Liver (tissue), 9 donors: ENCODE data around the gene SLC6A2. TPM values are rescaled to one million over a fixed set of nuclear protein-coding genes. Genes with fewer than 3 reads are reported as not detected.

ENCODE experiments used
- DNase-seq: peaks from one replicate; pipeline ENCODE4 v3.0.0-alpha.2; 2017; ENCODE audit warnings: low spot score
- H3K27ac ChIP-seq, 2 donors: one replicate each; pipeline ENCODE4 v1.7.0; 2013; ENCODE audit warnings: inconsistent platforms in 2 of 2, low read length in 2 of 2, control low read depth in 1 of 2, low read depth in 1 of 2, mild to moderate bottlenecking in 1 of 2
- H3K27me3 ChIP-seq, 4 donors: one replicate each; pipeline versions ENCODE4 v1.6.1 to v1.7.0; 2013; ENCODE audit warnings: low read length in 3 of 4, inconsistent platforms in 1 of 4, mild to moderate bottlenecking in 1 of 4, moderate library complexity in 1 of 4; ENCODE audit not compliant: control insufficient read depth in 4 of 4, insufficient read depth in 4 of 4
- H3K36me3 ChIP-seq, 4 donors: one replicate each; pipeline versions ENCODE4 v1.6.1 to v1.7.0; 2013; ENCODE audit warnings: low read length in 3 of 4, mild to moderate bottlenecking in 3 of 4, low read depth in 1 of 4, moderate library complexity in 1 of 4; ENCODE audit not compliant: control insufficient read depth in 4 of 4, insufficient read depth in 3 of 4
- H3K4me1 ChIP-seq, 4 donors: one replicate each; pipeline versions ENCODE4 v1.6.1 to v1.7.0; 2013; ENCODE audit warnings: low read length in 3 of 4, mild to moderate bottlenecking in 3 of 4, moderate library complexity in 1 of 4; ENCODE audit not compliant: control insufficient read depth in 4 of 4, insufficient read depth in 4 of 4
- H3K4me3 ChIP-seq, 3 donors: one replicate each; pipeline versions ENCODE4 v1.6.1 to v1.7.0; 2013; ENCODE audit warnings: low read length in 3 of 3, control low read depth in 1 of 3, low read depth in 1 of 3, mild to moderate bottlenecking in 1 of 3
- H3K9ac ChIP-seq, 2 donors: one replicate each; pipeline ENCODE4 v1.7.0; 2013; ENCODE audit warnings: low read length in 2 of 2, mild to moderate bottlenecking in 2 of 2, moderate library complexity in 2 of 2, control low read depth in 1 of 2, low read depth in 1 of 2
- H3K9me3 ChIP-seq, 4 donors: one replicate each; pipeline versions ENCODE4 v1.6.1 to v1.7.0; 2013; ENCODE audit warnings: low read length in 3 of 4; ENCODE audit not compliant: control insufficient read depth in 4 of 4
- ATF3 ChIP-seq: IDR thresholded peaks from 2 replicates; pipeline ENCODE4 v1.6.1; 2016; ENCODE audit warnings: antibody characterized with exemption
- CTCF ChIP-seq: fragments of 150-350 bp; IDR thresholded peaks from 2 replicates; pipeline ENCODE4 v1.5.1; 2017; ENCODE audit warnings: improper control_type of control experiment, low read depth, low read length; ENCODE audit not compliant: missing input control
- EGR1 ChIP-seq, 2 donors: IDR thresholded peaks; 2 replicates each; pipeline ENCODE4 v1.6.1; 2016 to 2018; ENCODE audit warnings: antibody characterized with exemption in 2 of 2, low read depth in 2 of 2
- FOXA1 ChIP-seq: IDR thresholded peaks from 2 replicates; pipeline ENCODE4 v1.6.1; 2016; ENCODE audit warnings: antibody characterized with exemption
- FOXA2 ChIP-seq: IDR thresholded peaks from 2 replicates; pipeline ENCODE4 v1.6.1; 2016; ENCODE audit warnings: antibody characterized with exemption
- GABPA ChIP-seq, 2 donors: IDR thresholded peaks in 1 of 2; conservative IDR thresholded peaks in 1 of 2; 2 replicates each; pipeline ENCODE4 v1.6.1; 2016; ENCODE audit warnings: antibody characterized with exemption in 2 of 2, mild to moderate bottlenecking in 1 of 2, moderate library complexity in 1 of 2
- HNF4A ChIP-seq, 2 donors: conservative IDR thresholded peaks; 2 replicates each; pipeline ENCODE4 v1.6.1; 2016; ENCODE audit warnings: antibody characterized with exemption in 2 of 2, mild to moderate bottlenecking in 2 of 2
- HNF4G ChIP-seq: IDR thresholded peaks from 2 replicates; pipeline ENCODE4 v1.6.1; 2016; ENCODE audit warnings: antibody characterized with exemption
- JUND ChIP-seq, 2 donors: IDR thresholded peaks; 2 replicates each; pipeline ENCODE4 v1.6.1; 2016; ENCODE audit warnings: antibody characterized with exemption in 2 of 2
- MAX ChIP-seq: IDR thresholded peaks from 2 replicates; pipeline ENCODE4 v1.6.1; 2016; ENCODE audit warnings: antibody characterized with exemption
- NR2F2 ChIP-seq: IDR thresholded peaks from 2 replicates; pipeline ENCODE4 v1.6.1; 2016; ENCODE audit warnings: antibody characterized with exemption
- RAD21 ChIP-seq, 2 donors: IDR thresholded peaks; 2 replicates each; pipeline ENCODE4 v1.6.1; 2016; ENCODE audit warnings: antibody characterized with exemption in 2 of 2, mild to moderate bottlenecking in 2 of 2
- REST ChIP-seq: IDR thresholded peaks from 2 replicates; pipeline ENCODE4 v1.6.1; 2016; ENCODE audit warnings: antibody characterized with exemption, mild to moderate bottlenecking
- RXRA ChIP-seq, 2 donors: IDR thresholded peaks; 2 replicates each; pipeline ENCODE4 v1.6.1; 2017 to 2018; ENCODE audit warnings: antibody characterized with exemption in 2 of 2, mild to moderate bottlenecking in 1 of 2
- SP1 ChIP-seq: IDR thresholded peaks from 2 replicates; pipeline ENCODE4 v1.6.1; 2018; ENCODE audit warnings: antibody characterized with exemption, mild to moderate bottlenecking
- TAF1 ChIP-seq: conservative IDR thresholded peaks from 2 replicates; pipeline ENCODE4 v1.6.1; 2016; ENCODE audit warnings: antibody characterized with exemption, mild to moderate bottlenecking
- YY1 ChIP-seq: IDR thresholded peaks from 2 replicates; pipeline ENCODE4 v1.6.1; 2016; ENCODE audit warnings: antibody characterized with exemption, mild to moderate bottlenecking
- ZBTB33 ChIP-seq: IDR thresholded peaks from 2 replicates; pipeline ENCODE4 v1.6.1; 2016; ENCODE audit warnings: antibody characterized with exemption
- WGBS: extraction: QIAGEN DNeasy Blood & Tissue Kit; methylation state at CpG from one replicate; pipeline ENCODE4 v1.1.7; 2013; 5-methylcytosine and 5-hydroxymethylcytosine counted together
- polyA plus RNA-seq, 2 donors: library from polyadenylated mRNA; stranded (reverse) in 1 of 2; unstranded in 1 of 2; fragments of 200-250 nt in 1 of 2; fragments of >200 nt in 1 of 2; fragmentation: Nextera tagmentation in 1 of 2; extraction: Ambion mirVana in 1 of 2; gene quantifications; one replicate each; pipeline versions ENCODE4 v1.2.1 to v1.2.3, GENCODE V29; 2013 to 2015
- total RNA-seq, 2 donors: library from RNA; depleted of rRNA; stranded (reverse); fragments of >200 nt; gene quantifications; one replicate each; pipeline ENCODE4 v1.2.3, GENCODE V29; 2014
- donor health status: healthy.
- donor health status: healthy.
- donor health status: healthy.
- donor health status: healthy.
- donor health status: healthy.

The SLC6A2 gene
- total and polyA plus RNA-seq, 4 donors = under 0.01 to 0.10 (median 0.07) TPM; not detected in 1

GRCh38 chr16:55660026-55660425 is 4.2 kb downstream of the SLC6A2 start:
- peaks cover 5 to 13% (median 8%) of the 10 kb centered on the region in 4 donors for H3K4me1 ChIP-seq
- no peaks in the 10 kb centered on the region for H3K9me3 ChIP-seq
- WGBS = 54% methylated on average over 1 of the region's 1 CpG
- no peak overlapping the region for H3K9ac ChIP-seq
- no peak for TF ChIP-seq RXRA (IDR thresholded peaks at IDR 0.05)
- TF ChIP-seq FOXA2 = no peak
- TF ChIP-seq MAX = no peak
- peaks cover 0 to 13% (median 2%) of the 10 kb centered on the region in 4 donors for H3K27me3 ChIP-seq
- H3K36me3 ChIP-seq = no peaks in the 10 kb centered on the region
- H3K4me3 ChIP-seq = no peak overlapping the region
- no peak for DNase-seq
- no peak overlapping the region for H3K27ac ChIP-seq

GRCh38 chr16:55660828-55661227 is 5.0 kb downstream of the SLC6A2 start:
- H3K4me3 ChIP-seq = no peak overlapping the region
- peaks cover 0 to 12% (median 1%) of the 10 kb centered on the region in 4 donors for H3K27me3 ChIP-seq
- peaks cover 1 to 10% (median 7%) of the 10 kb centered on the region in 4 donors for H3K4me1 ChIP-seq
- no peak for DNase-seq
- WGBS = 54% methylated on average over 2 of the region's 2 CpGs
- no peak overlapping the region for H3K9ac ChIP-seq
- H3K36me3 ChIP-seq = no peaks in the 10 kb centered on the region
- H3K27ac ChIP-seq = no peak overlapping the region
- TF ChIP-seq MAX (no peak), ATF3 (no peak), EGR1 (IDR thresholded peaks at IDR 0.05; ENCODE audit: low read depth in 2 of 2) (no peak), CTCF (no peak), GABPA (IDR thresholded peaks at IDR 0.05 in 1 of 2, conservative IDR thresholded peaks at IDR 0.05 in 1 of 2) (no peak), REST (no peak), RXRA (IDR thresholded peaks at IDR 0.05) (no peak), YY1 (no peak), SP1 (no peak), FOXA1 (no peak), NR2F2 (no peak), RAD21 (IDR thresholded peaks at IDR 0.05) (no peak), FOXA2 (no peak), TAF1 (no peak), HNF4A (conservative IDR thresholded peaks at IDR 0.05) (no peak), HNF4G (no peak), ZBTB33 (no peak), JUND (IDR thresholded peaks at IDR 0.05) (no peak)
- H3K9me3 ChIP-seq = no peaks in the 10 kb centered on the region
